HEK293 (cell line): ENCODE data around the gene MED8.

ENCODE experiments used
- CTCF ChIA-PET: fragments of 350-600 bp; formaldehyde crosslinking; extraction: SDS; loops from one replicate; lab custom pipeline; 2021; ENCODE audit warnings: antibody characterized with exemption; lab: Yijun Ruan, JAX
- POLR2A ChIA-PET: fragments of 300-600 bp; formaldehyde crosslinking; extraction: SDS; loops from one replicate; lab custom pipeline; 2020; ENCODE audit warnings: antibody characterized with exemption, inconsistent platforms; lab: Yijun Ruan, JAX
- H3K27ac ChIP-seq: fragments of 200-500 bp; sonication (Bioruptor generic); 2 replicates; pipeline ENCODE4 v1.5.1; 2014; ENCODE audit warnings: low read depth, low read length, control low read depth, inconsistent platforms; ENCODE audit errors: extremely low read depth
- H3K36me3 ChIP-seq, 2 experiments: fragments of 200-500 bp in 1 of 2; sonication (Bioruptor generic) in 1 of 2; 1 replicate in 1 of 2; 2 replicates in 1 of 2; pipeline ENCODE4 v1.5.1; 2014 to 2017; ENCODE audit warnings: inconsistent platforms in 2 of 2, low read length in 2 of 2; ENCODE audit not compliant: control insufficient read depth in 2 of 2, insufficient read depth in 1 of 2
- H3K4me1 ChIP-seq: fragments of 200-500 bp; sonication (Bioruptor generic); 2 replicates; pipeline ENCODE4 v1.5.1; 2014; ENCODE audit warnings: mild to moderate bottlenecking, low read length, inconsistent platforms; ENCODE audit not compliant: control insufficient read depth, insufficient read depth
- H3K4me3 ChIP-seq: 2 replicates; pipeline ENCODE4 v1.5.1; 2011; ENCODE audit warnings: low read depth, mild to moderate bottlenecking, control low read depth, low read length, moderate library complexity
- H3K9me3 ChIP-seq: fragments of 200-500 bp; sonication (Bioruptor generic); 2 replicates; pipeline ENCODE4 v1.5.1; 2014; ENCODE audit warnings: low read depth, low read length, inconsistent platforms; ENCODE audit not compliant: control insufficient read depth, insufficient read depth
- IKZF3 ChIP-seq: fragments of 450-650 bp; IDR thresholded peaks from 2 replicates; pipeline ENCODE4 v1.5.0; 2018; ENCODE audit warnings: missing biosample characterization, mild to moderate bottlenecking, missing genetic modification characterization, moderate library complexity
- KLF7 ChIP-seq: fragments of 450-650 bp; formaldehyde crosslinking; IDR thresholded peaks from 2 replicates; pipeline ENCODE4 v1.5.1; 2016; ENCODE audit warnings: missing biosample characterization, missing genetic modification characterization, borderline replicate concordance
- KLF9 ChIP-seq: fragments of 450-650 bp; formaldehyde crosslinking; IDR thresholded peaks from 2 replicates; pipeline ENCODE4 v1.5.1; 2016; ENCODE audit warnings: missing biosample characterization, missing genetic modification characterization, low read depth
- OSR2 ChIP-seq: fragments of 450-650 bp; formaldehyde crosslinking; IDR thresholded peaks from 2 replicates; pipeline ENCODE4 v1.5.1; 2016; ENCODE audit warnings: missing biosample characterization, missing genetic modification characterization
- ZBTB17 ChIP-seq: fragments of 450-650 bp; formaldehyde crosslinking; IDR thresholded peaks from 2 replicates; pipeline ENCODE4 v1.5.1; 2016; ENCODE audit warnings: missing biosample characterization, missing genetic modification characterization
- ZEB2 ChIP-seq: fragments of 450-650 bp; formaldehyde crosslinking; IDR thresholded peaks from 2 replicates; pipeline ENCODE4 v1.5.1; 2016; ENCODE audit warnings: missing biosample characterization, missing genetic modification characterization
- ZNF140 ChIP-seq: fragments of 450-650 bp; formaldehyde crosslinking; IDR thresholded peaks from 2 replicates; pipeline ENCODE4 v1.5.1; 2016; ENCODE audit warnings: missing biosample characterization, missing genetic modification characterization
- ZNF146 ChIP-seq: fragments of 450-650 bp; formaldehyde crosslinking; IDR thresholded peaks from 2 replicates; pipeline ENCODE4 v1.5.1; 2016; ENCODE audit warnings: missing biosample characterization, missing genetic modification characterization
- ZNF202 ChIP-seq: fragments of 450-650 bp; formaldehyde crosslinking; IDR thresholded peaks from 2 replicates; pipeline ENCODE4 v1.5.1; 2016; ENCODE audit warnings: missing biosample characterization, missing genetic modification characterization, borderline replicate concordance
- ZNF24 ChIP-seq: fragments of 450-650 bp; formaldehyde crosslinking; IDR thresholded peaks from 2 replicates; pipeline ENCODE4 v1.5.1; 2016; ENCODE audit warnings: missing biosample characterization, missing genetic modification characterization
- ZNF341 ChIP-seq: fragments of 450-650 bp; formaldehyde crosslinking; IDR thresholded peaks from 2 replicates; pipeline ENCODE4; 2016; ENCODE audit warnings: low read depth, missing biosample characterization, missing genetic modification characterization
- ZNF350 ChIP-seq: fragments of 450-650 bp; formaldehyde crosslinking; IDR thresholded peaks from 2 replicates; pipeline ENCODE4 v1.5.0; 2017; ENCODE audit warnings: missing biosample characterization, mild to moderate bottlenecking, missing genetic modification characterization
- ZNF354C ChIP-seq: fragments of 450-650 bp; formaldehyde crosslinking; IDR thresholded peaks from 2 replicates; pipeline ENCODE4 v1.5.1; 2016; ENCODE audit warnings: missing biosample characterization, missing genetic modification characterization, low read depth, borderline replicate concordance
- ZNF366 ChIP-seq: fragments of 450-650 bp; formaldehyde crosslinking; conservative IDR thresholded peaks from 2 replicates; pipeline ENCODE4 v1.5.1; 2016; ENCODE audit warnings: missing biosample characterization, missing genetic modification characterization
- ZNF404 ChIP-seq: fragments of 450-650 bp; formaldehyde crosslinking; IDR thresholded peaks from 2 replicates; pipeline ENCODE4 v1.5.1; 2017; ENCODE audit warnings: missing biosample characterization, missing genetic modification characterization
- ZNF426 ChIP-seq: fragments of 450-650 bp; formaldehyde crosslinking; IDR thresholded peaks from 2 replicates; pipeline ENCODE4 v1.5.1; 2017; ENCODE audit warnings: missing biosample characterization, missing genetic modification characterization, mild to moderate bottlenecking, inconsistent platforms, moderate library complexity
- ZNF48 ChIP-seq: fragments of 450-650 bp; formaldehyde crosslinking; IDR thresholded peaks from 2 replicates; pipeline ENCODE4 v1.5.1; 2016; ENCODE audit warnings: missing biosample characterization, missing genetic modification characterization
- ZNF529 ChIP-seq: fragments of 450-650 bp; formaldehyde crosslinking; IDR thresholded peaks from 2 replicates; pipeline ENCODE4 v1.5.1; 2017; ENCODE audit warnings: missing genetic modification characterization, missing biosample characterization; ENCODE audit not compliant: insufficient replicate concordance
- ZNF561 ChIP-seq: fragments of 450-650 bp; IDR thresholded peaks from 2 replicates; pipeline ENCODE4 v1.5.1; 2018; ENCODE audit warnings: missing biosample characterization, missing genetic modification characterization, borderline replicate concordance
- ZNF610 ChIP-seq: fragments of 450-650 bp; formaldehyde crosslinking; IDR thresholded peaks from 2 replicates; pipeline ENCODE4 v1.5.1; 2016; ENCODE audit warnings: missing biosample characterization, missing genetic modification characterization, borderline replicate concordance
- ZNF623 ChIP-seq: fragments of 450-650 bp; formaldehyde crosslinking; IDR thresholded peaks from 2 replicates; pipeline ENCODE4 v1.5.1; 2016; ENCODE audit warnings: missing biosample characterization, missing genetic modification characterization
- ZNF664 ChIP-seq: fragments of 450-650 bp; formaldehyde crosslinking; IDR thresholded peaks from 2 replicates; pipeline ENCODE4 v1.5.1; 2016; ENCODE audit warnings: missing biosample characterization, missing genetic modification characterization
- ZNF677 ChIP-seq: fragments of 450-650 bp; IDR thresholded peaks from 2 replicates; pipeline ENCODE4 v1.5.0; 2018; ENCODE audit warnings: missing biosample characterization, mild to moderate bottlenecking, missing genetic modification characterization, moderate library complexity
- ZNF776 ChIP-seq: fragments of 450-650 bp; formaldehyde crosslinking; IDR thresholded peaks from 2 replicates; pipeline ENCODE4 v1.5.0; 2017; ENCODE audit warnings: missing biosample characterization, missing genetic modification characterization, borderline replicate concordance
- ZNF785 ChIP-seq: fragments of 450-650 bp; formaldehyde crosslinking; IDR thresholded peaks from 2 replicates; pipeline ENCODE4 v1.5.1; 2016; ENCODE audit warnings: missing biosample characterization, missing genetic modification characterization
- ZNF792 ChIP-seq: fragments of 450-650 bp; formaldehyde crosslinking; IDR thresholded peaks from 2 replicates; pipeline ENCODE4 v1.5.1; 2016; ENCODE audit warnings: missing biosample characterization, missing genetic modification characterization
- ZNF837 ChIP-seq: fragments of 450-650 bp; formaldehyde crosslinking; IDR thresholded peaks from 2 replicates; pipeline ENCODE4 v1.5.1; 2016; ENCODE audit warnings: missing biosample characterization, missing genetic modification characterization
- TF ChIP-seq, protein P1 (sequence below): fragments of 450-650 bp; formaldehyde crosslinking; IDR thresholded peaks from 2 replicates; pipeline ENCODE4; 2016; ENCODE audit warnings: missing biosample characterization, missing genetic modification characterization
- TF ChIP-seq, protein P2 (sequence below): fragments of 450-650 bp; formaldehyde crosslinking; IDR thresholded peaks from 2 replicates; pipeline ENCODE4 v1.5.1; 2016; ENCODE audit warnings: missing biosample characterization, missing genetic modification characterization
- TF ChIP-seq, protein P3 (sequence below): fragments of 450-650 bp; formaldehyde crosslinking; IDR thresholded peaks from 2 replicates; pipeline ENCODE4 v1.5.1; 2016; ENCODE audit warnings: missing biosample characterization, missing genetic modification characterization, low read depth
- TF ChIP-seq, protein P4 (sequence below): fragments of 450-650 bp; formaldehyde crosslinking; IDR thresholded peaks from 2 replicates; pipeline ENCODE4 v1.5.1; 2016; ENCODE audit warnings: missing biosample characterization, missing genetic modification characterization

Gene MED8

DNA sequence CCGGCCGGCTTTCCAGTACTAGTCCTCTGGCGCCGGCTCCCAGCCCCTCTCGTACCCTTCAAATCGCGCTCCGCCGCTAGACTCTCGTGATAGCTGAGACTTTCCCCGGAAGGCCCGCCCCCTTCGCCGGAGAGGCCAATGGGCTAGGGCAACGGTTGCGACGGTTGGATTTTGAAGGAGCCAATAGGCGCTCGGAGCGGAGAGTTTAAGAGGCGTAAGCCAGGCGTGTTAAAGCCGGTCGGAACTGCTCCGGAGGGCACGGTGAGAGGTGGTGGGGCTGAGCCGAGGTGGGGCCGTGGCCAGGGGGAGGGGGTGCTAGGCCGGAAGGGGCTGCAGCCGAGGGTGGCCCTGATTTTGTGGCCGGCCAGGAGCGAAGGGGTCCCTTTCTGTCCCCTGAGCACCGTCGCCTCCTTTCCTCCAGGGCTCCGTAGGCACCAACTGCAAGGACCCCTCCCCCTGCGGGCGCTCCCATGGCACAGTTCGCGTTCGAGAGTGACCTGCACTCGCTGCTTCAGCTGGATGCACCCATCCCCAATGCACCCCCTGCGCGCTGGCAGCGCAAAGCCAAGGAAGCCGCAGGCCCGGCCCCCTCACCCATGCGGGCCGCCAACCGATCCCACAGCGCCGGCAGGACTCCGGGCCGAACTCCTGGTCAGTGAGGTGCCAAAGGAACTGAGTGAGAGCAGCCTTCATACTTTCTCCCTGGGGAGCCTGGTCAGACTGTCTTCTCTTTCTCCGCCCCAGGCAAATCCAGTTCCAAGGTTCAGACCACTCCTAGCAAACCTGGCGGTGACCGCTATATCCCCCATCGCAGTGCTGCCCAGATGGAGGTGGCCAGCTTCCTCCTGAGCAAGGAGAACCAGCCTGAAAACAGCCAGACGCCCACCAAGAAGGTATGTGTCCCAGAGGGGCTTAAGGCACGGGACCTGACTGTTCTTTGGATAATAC lies 30.6 kb downstream of the MED8 start, which contains the start of gene CDC20:
Gene CDC20 (plus strand): TSS at position 236 of the 948 bp plus-strand sequence. CDS start 235 bp downstream, at position 471.
- CTCF ChIA-PET, result interaction anchor here (0.8 to 3.2 kb wide), 10 partner anchors 9 to 132 kb away, joined by 3 to 11 read pairs (median 6); partner anchors contain the start of genes ELOVL1, MED8 and SZT2
- POLR2A ChIA-PET, result interaction anchor here (0.6 to 2.5 kb wide), 25 partner anchors 8 to 1416 kb away, joined by 3 to 34 read pairs (median 5); partner anchors contain the start of genes ELOVL1, KDM4A, MED8 and RPS8
- TF ChIP-seq IKZF3, result no peak
- TF ChIP-seq ZNF785 (tag by site-specific recombination), result no peak
- no peak; the same call in 1 of the 2 replicates for TF ChIP-seq KLF7
- TF ChIP-seq, protein P1, sequence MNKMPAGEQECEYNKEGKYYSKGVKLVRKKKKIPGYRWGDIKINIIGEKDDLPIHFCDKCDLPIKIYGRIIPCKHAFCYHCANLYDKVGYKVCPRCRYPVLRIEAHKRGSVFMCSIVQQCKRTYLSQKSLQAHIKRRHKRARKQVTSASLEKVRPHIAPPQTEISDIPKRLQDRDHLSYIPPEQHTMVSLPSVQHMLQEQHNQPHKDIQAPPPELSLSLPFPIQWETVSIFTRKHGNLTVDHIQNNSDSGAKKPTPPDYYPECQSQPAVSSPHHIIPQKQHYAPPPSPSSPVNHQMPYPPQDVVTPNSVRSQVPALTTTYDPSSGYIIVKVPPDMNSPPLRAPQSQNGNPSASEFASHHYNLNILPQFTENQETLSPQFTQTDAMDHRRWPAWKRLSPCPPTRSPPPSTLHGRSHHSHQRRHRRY (tag by site-specific recombination), result no peak
- TF ChIP-seq ZNF341 (tag by site-specific recombination), result peak; percentile 53
- TF ChIP-seq, protein P2, sequence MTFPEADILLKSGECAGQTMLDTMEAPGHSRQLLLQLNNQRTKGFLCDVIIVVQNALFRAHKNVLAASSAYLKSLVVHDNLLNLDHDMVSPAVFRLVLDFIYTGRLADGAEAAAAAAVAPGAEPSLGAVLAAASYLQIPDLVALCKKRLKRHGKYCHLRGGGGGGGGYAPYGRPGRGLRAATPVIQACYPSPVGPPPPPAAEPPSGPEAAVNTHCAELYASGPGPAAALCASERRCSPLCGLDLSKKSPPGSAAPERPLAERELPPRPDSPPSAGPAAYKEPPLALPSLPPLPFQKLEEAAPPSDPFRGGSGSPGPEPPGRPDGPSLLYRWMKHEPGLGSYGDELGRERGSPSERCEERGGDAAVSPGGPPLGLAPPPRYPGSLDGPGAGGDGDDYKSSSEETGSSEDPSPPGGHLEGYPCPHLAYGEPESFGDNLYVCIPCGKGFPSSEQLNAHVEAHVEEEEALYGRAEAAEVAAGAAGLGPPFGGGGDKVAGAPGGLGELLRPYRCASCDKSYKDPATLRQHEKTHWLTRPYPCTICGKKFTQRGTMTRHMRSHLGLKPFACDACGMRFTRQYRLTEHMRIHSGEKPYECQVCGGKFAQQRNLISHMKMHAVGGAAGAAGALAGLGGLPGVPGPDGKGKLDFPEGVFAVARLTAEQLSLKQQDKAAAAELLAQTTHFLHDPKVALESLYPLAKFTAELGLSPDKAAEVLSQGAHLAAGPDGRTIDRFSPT (tag by site-specific recombination), result peak; percentile 70; the same call in 1 of the 2 replicates
- TF ChIP-seq ZNF792 (tag by site-specific recombination), result peak; percentile 75; the same call in 1 of the 2 replicates
- 0 out of 2 replicates have a peak, but pooled peaks have one; percentile 5 for TF ChIP-seq ZEB2 (tag by site-specific recombination)
- TF ChIP-seq ZNF146 (tag by site-specific recombination), result no peak
- TF ChIP-seq ZNF677 (tag by site-specific recombination), result no peak
- no peak for TF ChIP-seq ZNF48 (tag by site-specific recombination)
- TF ChIP-seq ZNF140 (tag by site-specific recombination), result no peak
- TF ChIP-seq ZNF623 (tag by site-specific recombination), result no peak
- TF ChIP-seq ZNF366 (tag by site-specific recombination), result no peak
- TF ChIP-seq, protein P3, sequence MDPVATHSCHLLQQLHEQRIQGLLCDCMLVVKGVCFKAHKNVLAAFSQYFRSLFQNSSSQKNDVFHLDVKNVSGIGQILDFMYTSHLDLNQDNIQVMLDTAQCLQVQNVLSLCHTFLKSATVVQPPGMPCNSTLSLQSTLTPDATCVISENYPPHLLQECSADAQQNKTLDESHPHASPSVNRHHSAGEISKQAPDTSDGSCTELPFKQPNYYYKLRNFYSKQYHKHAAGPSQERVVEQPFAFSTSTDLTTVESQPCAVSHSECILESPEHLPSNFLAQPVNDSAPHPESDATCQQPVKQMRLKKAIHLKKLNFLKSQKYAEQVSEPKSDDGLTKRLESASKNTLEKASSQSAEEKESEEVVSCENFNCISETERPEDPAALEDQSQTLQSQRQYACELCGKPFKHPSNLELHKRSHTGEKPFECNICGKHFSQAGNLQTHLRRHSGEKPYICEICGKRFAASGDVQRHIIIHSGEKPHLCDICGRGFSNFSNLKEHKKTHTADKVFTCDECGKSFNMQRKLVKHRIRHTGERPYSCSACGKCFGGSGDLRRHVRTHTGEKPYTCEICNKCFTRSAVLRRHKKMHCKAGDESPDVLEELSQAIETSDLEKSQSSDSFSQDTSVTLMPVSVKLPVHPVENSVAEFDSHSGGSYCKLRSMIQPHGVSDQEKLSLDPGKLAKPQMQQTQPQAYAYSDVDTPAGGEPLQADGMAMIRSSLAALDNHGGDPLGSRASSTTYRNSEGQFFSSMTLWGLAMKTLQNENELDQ (tag by site-specific recombination), result no peak
- no peak for TF ChIP-seq ZNF561 (tag by site-specific recombination)
- TF ChIP-seq ZNF426 (tag by site-specific recombination), result no peak
- peak; percentile 63 for TF ChIP-seq KLF9
- TF ChIP-seq ZNF837 (tag by site-specific recombination), result no peak
- peak; percentile 73 for TF ChIP-seq ZNF610 (tag by site-specific recombination)
- no peak for TF ChIP-seq ZNF776 (tag by site-specific recombination)
- no peak for TF ChIP-seq ZNF350
- TF ChIP-seq ZNF529 (tag by site-specific recombination), result no peak
- TF ChIP-seq, protein P4, sequence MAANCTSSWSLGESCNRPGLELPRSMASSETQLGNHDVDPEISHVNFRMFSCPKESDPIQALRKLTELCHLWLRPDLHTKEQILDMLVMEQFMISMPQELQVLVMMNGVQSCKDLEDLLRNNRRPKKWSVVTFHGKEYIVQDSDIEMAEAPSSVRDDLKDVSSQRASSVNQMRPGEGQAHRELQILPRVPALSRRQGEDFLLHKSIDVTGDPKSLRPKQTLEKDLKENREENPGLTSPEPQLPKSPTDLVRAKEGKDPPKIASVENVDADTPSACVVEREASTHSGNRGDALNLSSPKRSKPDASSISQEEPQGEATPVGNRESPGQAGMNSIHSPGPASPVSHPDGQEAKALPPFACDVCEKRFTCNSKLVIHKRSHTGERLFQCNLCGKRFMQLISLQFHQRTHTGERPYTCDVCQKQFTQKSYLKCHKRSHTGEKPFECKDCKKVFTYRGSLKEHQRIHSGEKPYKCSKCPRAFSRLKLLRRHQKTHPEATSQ (tag by site-specific recombination), result no peak
- TF ChIP-seq ZBTB17, result no peak
- no peak for TF ChIP-seq ZNF664 (tag by site-specific recombination)
- peak; percentile 57; the same call in 1 of the 2 replicates for TF ChIP-seq ZNF24
- no peak for TF ChIP-seq ZNF354C (tag by site-specific recombination)
- TF ChIP-seq OSR2 (tag by site-specific recombination), result no peak
- TF ChIP-seq ZNF404 (tag by site-specific recombination), result no peak
- no peak for TF ChIP-seq ZNF202

More for the DNA sequence above, 30.6 kb downstream of the MED8 start, which contains the start of gene CDC20:
- H3K27ac ChIP-seq, result peak within 1 kb of the TSS; percentile 92
- H3K36me3 ChIP-seq, result peaks cover 17 to 49% of the 10 kb centered on the region in 2 experiments
- peak within 1 kb of the TSS; percentile 86 for H3K4me3 ChIP-seq
- H3K9me3 ChIP-seq, result no peaks in the 10 kb centered on the region
- peaks cover 6% of the 10 kb centered on the region for H3K4me1 ChIP-seq
